Endothelial cell of umbilical vein (primary cell): ENCODE measurements around the gene DDB1. TPM values are rescaled to one million over a fixed set of nuclear protein-coding genes. Genes with fewer than 3 reads are reported as not detected.

Experiments
- BruUV-seq: library from RNA; stranded (reverse); fragments of 400-500 nt; replicated peaks from 2 replicates; lab custom pipeline; 2021; lab: Mats Ljungman, UMichigan
- CTCF ChIA-PET: fragments of 300-600, 350-600 bp; sonication (Branson Sonifier 250); formaldehyde crosslinking; loops from one replicate; lab custom pipeline; 2021; ENCODE audit warnings: antibody characterized with exemption, inconsistent platforms; lab: Charles Lee
- POLR2A ChIA-PET: fragments of 300-600, 350-600 bp; sonication (Branson Sonifier 250); formaldehyde crosslinking; loops from one replicate; lab custom pipeline; 2021; ENCODE audit warnings: antibody characterized with exemption, inconsistent platforms; lab: Charles Lee
- DNase-seq: peaks from one replicate; pipeline ENCODE4 v3.0.0-alpha.2; 2011; ENCODE audit warnings: low read depth, low spot score
- FAIRE-seq: peaks from 2 replicates; lab custom pipeline; 2011; peaks lifted over from hg19 to GRCh38; lab: Jason Lieb, UNC
- H2AFZ ChIP-seq: 2 replicates; pipeline ENCODE4 v1.6.0; 2012; ENCODE audit warnings: low read depth, low read length, control low read depth, inconsistent platforms
- H3K27ac ChIP-seq: 2 replicates; pipeline ENCODE4 v1.5.1; 2011; ENCODE audit warnings: low read depth, mild to moderate bottlenecking, control low read depth, low read length, moderate library complexity; ENCODE audit not compliant: insufficient read depth
- H3K27me3 ChIP-seq, 2 experiments: 2 replicates each; pipeline versions ENCODE4 v1.6.0 to v1.6.1; 2011; ENCODE audit warnings: low read length in 2 of 2, mixed read lengths in 1 of 2; ENCODE audit not compliant: control insufficient read depth in 2 of 2, insufficient read depth in 2 of 2
- H3K36me3 ChIP-seq, 2 experiments: 2 replicates in 1 of 2; 3 replicates in 1 of 2; pipeline ENCODE4 v1.5.1; 2011; ENCODE audit warnings: low read length in 2 of 2, mild to moderate bottlenecking in 1 of 2, moderate library complexity in 1 of 2; ENCODE audit not compliant: control insufficient read depth in 2 of 2, insufficient read depth in 2 of 2; ENCODE audit errors: extremely low read depth in 1 of 2
- H3K4me1 ChIP-seq: 3 replicates; pipeline ENCODE4 v1.5.1; 2011; ENCODE audit warnings: mild to moderate bottlenecking, low read length; ENCODE audit not compliant: control insufficient read depth, insufficient read depth; ENCODE audit errors: extremely low read depth
- H3K4me2 ChIP-seq: 2 replicates; pipeline ENCODE4 v1.6.1; 2011; ENCODE audit warnings: low read length, control low read depth, mixed read lengths; ENCODE audit not compliant: insufficient read depth
- H3K4me3 ChIP-seq, 3 experiments: fragments of 200-600 bp in 1 of 3; sonication (generic), shearing (Covaris generic) in 1 of 3; replicated peaks in 1 of 3; 2 replicates each; pipeline ENCODE4 v1.5.1; 2011 to 2016; ENCODE audit warnings: control low read depth in 3 of 3, low read length in 3 of 3, mild to moderate bottlenecking in 2 of 3, inconsistent platforms in 1 of 3, low read depth in 1 of 3, moderate library complexity in 1 of 3; ENCODE audit not compliant: insufficient read depth in 1 of 3
- H3K79me2 ChIP-seq: 2 replicates; pipeline ENCODE4 v1.6.0; 2012; ENCODE audit warnings: low read length, inconsistent platforms; ENCODE audit not compliant: control insufficient read depth, insufficient read depth
- H3K9ac ChIP-seq: replicated peaks from 2 replicates; pipeline ENCODE3; 2011; ENCODE audit warnings: low read length, control low read depth; ENCODE audit not compliant: insufficient read depth; ENCODE audit errors: extremely low read depth
- H3K9me1 ChIP-seq: replicated peaks from 3 replicates; pipeline ENCODE4 v1.6.0; 2011; ENCODE audit warnings: mild to moderate bottlenecking, low read length; ENCODE audit not compliant: control insufficient read depth, insufficient read depth; ENCODE audit errors: extremely low read depth
- H3K9me3 ChIP-seq: replicated peaks from 2 replicates; pipeline ENCODE4 v1.5.1; 2012; ENCODE audit warnings: low read length, inconsistent platforms; ENCODE audit not compliant: control insufficient read depth, insufficient read depth
- H4K20me1 ChIP-seq: replicated peaks from 2 replicates; pipeline ENCODE3; 2011; ENCODE audit warnings: mild to moderate bottlenecking, low read length; ENCODE audit not compliant: control insufficient read depth, insufficient read depth; ENCODE audit errors: extremely low read depth
- CTCF ChIP-seq, 2 donors: IDR thresholded peaks; 1 replicate in 1 of 2; 2 replicates in 1 of 2; pipeline ENCODE4 v1.5.1; 2011; ENCODE audit warnings: low read length in 2 of 2, mild to moderate bottlenecking in 2 of 2, moderate library complexity in 2 of 2, control low read depth in 1 of 2, inconsistent platforms in 1 of 2, low read depth in 1 of 2; ENCODE audit not compliant: insufficient read depth in 1 of 2; ENCODE audit errors: extremely low read depth in 1 of 2
- EZH2 ChIP-seq: IDR thresholded peaks from 2 replicates; pipeline ENCODE4 v1.6.1; 2012; ENCODE audit warnings: borderline replicate concordance, low read depth, mild to moderate bottlenecking, moderate library complexity, low read length, inconsistent platforms; ENCODE audit not compliant: severe bottlenecking
- FOS ChIP-seq: IDR thresholded peaks from 2 replicates; pipeline ENCODE4 v1.6.1; 2011; ENCODE audit warnings: mild to moderate bottlenecking, low read length, moderate library complexity, borderline replicate concordance; ENCODE audit not compliant: insufficient read depth
- GATA2 ChIP-seq: IDR thresholded peaks from 2 replicates; pipeline ENCODE4 v1.7.0; 2011; ENCODE audit warnings: low read depth, mild to moderate bottlenecking, moderate library complexity, mixed read lengths, low read length; ENCODE audit not compliant: insufficient read length, insufficient read depth
- JUN ChIP-seq: IDR thresholded peaks from 2 replicates; pipeline ENCODE4 v1.6.1; 2011; ENCODE audit warnings: borderline replicate concordance, low read depth; ENCODE audit not compliant: insufficient read length, insufficient read depth
- MAX ChIP-seq: IDR thresholded peaks from 2 replicates; pipeline ENCODE4 v1.6.1; 2011; ENCODE audit not compliant: insufficient read depth, insufficient read length
- MYC ChIP-seq: IDR thresholded peaks from one replicate; pipeline ENCODE4 v1.6.1; 2011; ENCODE audit warnings: mild to moderate bottlenecking, low read depth, low read length
- POLR2A ChIP-seq: IDR thresholded peaks from 2 replicates; pipeline ENCODE4 v1.6.1; 2012; ENCODE audit warnings: low read depth, mild to moderate bottlenecking, control low read depth, low read length
- POLR2AphosphoS5 ChIP-seq: IDR thresholded peaks from 2 replicates; pipeline ENCODE4 v1.6.1; 2012; ENCODE audit warnings: low read depth, mild to moderate bottlenecking, control low read depth, low read length, moderate library complexity; ENCODE audit not compliant: insufficient read depth
- dilution Hi-C: fragments of 300-500 bp; cut with MboI; formaldehyde crosslinking; loops from one replicate; pipeline ENCODE4 v1.15.0; 2019; ENCODE audit warnings: low sequenced_read_pairs; ENCODE audit not compliant: extremely low pct_ligation_motif_present
- intact Hi-C: fragments of 100-400 bp; cut with micrococcal nuclease; formaldehyde crosslinking; loops from one replicate; pipeline ENCODE4 v1.10.0; 2022
- polyA plus RNA-seq, 4 experiments: library from polyadenylated mRNA; depleted of rRNA in 3 of 4; stranded (reverse) in 3 of 4; unstranded in 1 of 4; fragments of >200 nt; gene quantifications; 2 replicates each; pipeline versions ENCODE4 v1.2.1 to v1.2.3, GENCODE V29; 2011 to 2012; ENCODE audit warnings: missing spikeins in 1 of 4
- total RNA-seq: library from RNA; stranded (reverse); gene quantifications from 2 replicates; pipeline ENCODE4 v1.2.3, GENCODE V29; 2021

The DDB1 gene
- total and polyA plus RNA-seq, 2 donors (not counting 3 experiments of a cell fraction or from before 2014, with no cell fraction given), result 229 to 230 TPM

DNA sequence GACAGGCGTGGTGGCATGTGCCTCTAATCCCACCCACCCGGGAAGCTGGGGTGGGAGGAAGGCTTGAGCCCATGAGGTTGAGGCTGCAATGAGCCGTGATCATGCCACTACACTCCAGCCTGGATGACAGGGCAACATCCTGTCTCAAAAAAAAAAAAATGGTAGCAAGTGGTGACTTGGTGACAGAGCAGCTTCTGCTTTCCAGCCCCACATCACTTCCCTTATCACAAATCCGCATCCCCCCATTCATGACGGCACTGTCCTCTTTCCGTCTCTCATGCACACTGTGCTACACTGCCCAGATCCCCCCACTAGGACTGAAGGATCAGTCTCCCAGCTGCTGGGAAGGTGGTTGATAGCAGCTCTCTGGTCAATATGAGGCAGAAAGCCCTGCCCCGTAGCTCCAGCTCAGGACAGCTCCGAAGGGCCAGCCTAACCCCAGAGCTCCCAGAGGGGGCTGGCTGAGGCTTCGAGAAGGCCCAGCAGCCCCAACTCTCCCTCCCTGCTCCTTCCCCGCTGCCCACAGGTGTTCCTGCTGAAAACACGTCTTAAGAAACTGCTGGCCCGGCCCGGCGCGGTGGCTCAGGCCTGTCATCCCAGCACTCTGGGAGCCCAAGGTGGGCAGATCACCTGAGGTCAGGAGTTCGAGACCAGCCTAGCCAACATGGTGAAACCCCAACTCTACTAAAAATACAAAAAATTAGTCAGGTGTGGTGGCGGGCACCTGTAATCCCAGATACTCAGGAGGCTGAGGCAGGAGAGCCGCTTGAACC lies 76.0 kb downstream of the DDB1 start:
- CTCF ChIA-PET, result interaction anchor here (1.5 to 2.2 kb wide), 2 partner anchors 38 to 129 kb away, joined by 3 to 8 read pairs; partner anchors contain the start of gene VWCE
- intact Hi-C loops (loop anchor here (10.0 kb wide), 1 partner anchor 78 kb away; the partner anchor contains the start of genes DDB1 and TKFC), dilution Hi-C loops (no loop called here)
- BruUV-seq, result no TSS peak
- Histone ChIP-seq H3K4me1 (no peaks in the 10 kb centered on the region), H3K4me3 (no peak overlapping the region), H3K9me3 (no peaks in the 10 kb centered on the region), H3K36me3 (no peaks in the 10 kb centered on the region), H3K27me3 (peaks cover 0 to 1% of the 10 kb centered on the region in 2 experiments), H2AFZ (no peak overlapping the region), H4K20me1 (no peaks in the 10 kb centered on the region), H3K79me2 (no peaks in the 10 kb centered on the region), H3K9me1 (no peaks in the 10 kb centered on the region), H3K4me2 (no peak overlapping the region), H3K27ac (no peak overlapping the region), H3K9ac (no peak overlapping the region)
- DNase-seq (no peak), FAIRE-seq (no peak)
- POLR2A ChIA-PET, result no interaction called here
- no peak for TF ChIP-seq MAX
- TF ChIP-seq FOS, result no peak
- no peak for TF ChIP-seq JUN
- no peak for TF ChIP-seq CTCF (IDR thresholded peaks at IDR 0.05; ENCODE audit: extremely low read depth in 1 of 2, insufficient read depth in 1 of 2, low read depth in 1 of 2, low read length in 2 of 2)
- no peak for TF ChIP-seq POLR2A
- TF ChIP-seq GATA2, result no peak
- TF ChIP-seq EZH2, result no peak
- TF ChIP-seq POLR2AphosphoS5, result no peak
- no peak for TF ChIP-seq MYC
